ENCODE measurements around the gene TOM1L2.

Gene TOM1L2

DNA sequence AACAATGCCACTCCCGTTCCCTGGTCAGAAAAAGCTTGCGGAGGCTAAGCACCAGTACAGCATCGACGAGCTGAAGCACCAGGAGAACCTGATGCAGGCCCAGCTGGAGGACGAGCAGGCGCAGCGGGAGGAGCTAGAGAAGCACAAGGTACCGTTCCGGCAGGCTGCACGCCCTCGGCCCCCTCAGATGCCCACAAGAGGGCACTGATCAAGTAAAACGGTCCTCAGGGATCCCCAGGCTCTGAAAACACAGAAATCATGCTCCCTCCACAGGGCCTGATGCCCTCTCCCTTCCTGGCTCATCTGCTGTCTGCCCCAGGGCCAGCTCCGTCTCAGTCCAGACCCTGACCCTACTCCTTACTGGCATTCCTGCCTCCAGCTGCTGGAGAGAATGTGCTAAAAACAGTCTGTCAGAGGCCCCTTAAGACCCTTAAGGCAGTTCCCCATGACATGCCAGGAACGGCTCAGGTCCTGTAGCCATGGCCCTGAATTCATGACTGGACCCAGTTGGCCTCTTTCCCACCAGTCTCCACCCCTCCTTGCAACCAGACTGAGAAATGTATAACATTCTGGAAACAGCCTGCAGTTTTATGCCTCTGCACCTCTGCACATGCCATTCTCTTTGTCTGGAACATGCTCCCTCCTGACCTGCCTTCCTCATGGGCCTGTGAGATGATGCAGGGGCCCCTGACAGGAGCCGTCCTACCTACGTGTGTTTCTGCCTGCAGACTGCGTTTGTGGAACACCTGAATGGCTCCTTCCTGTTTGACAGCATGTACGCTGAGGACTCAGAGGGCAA is 22.3 kb upstream of the TOM1L2 start:
- no peak for DNase-seq (ENCODE audit: low read depth)

DNA sequence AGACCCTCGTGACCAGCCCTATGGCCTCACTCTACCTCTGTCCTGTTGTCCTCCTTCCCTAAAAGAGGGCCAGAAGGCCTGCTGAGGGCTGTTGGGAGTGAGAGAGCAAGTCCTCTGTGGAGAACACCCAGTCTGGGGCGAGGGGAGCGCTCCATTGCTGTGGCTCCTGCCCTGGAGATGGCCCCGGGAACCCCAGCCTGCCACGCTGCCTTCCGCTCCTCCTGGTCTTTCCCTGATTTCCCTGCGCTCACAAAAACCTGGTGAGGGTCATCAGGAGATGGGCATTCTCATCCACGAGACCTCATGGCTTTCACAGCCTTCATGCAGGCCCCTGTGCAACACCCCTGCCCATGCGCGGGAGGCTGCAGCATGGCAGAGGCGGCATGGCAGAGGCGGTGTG is 21.7 kb upstream of the TOM1L2 start:
- DNase-seq (ENCODE audit: low read depth): no peak

DNA sequence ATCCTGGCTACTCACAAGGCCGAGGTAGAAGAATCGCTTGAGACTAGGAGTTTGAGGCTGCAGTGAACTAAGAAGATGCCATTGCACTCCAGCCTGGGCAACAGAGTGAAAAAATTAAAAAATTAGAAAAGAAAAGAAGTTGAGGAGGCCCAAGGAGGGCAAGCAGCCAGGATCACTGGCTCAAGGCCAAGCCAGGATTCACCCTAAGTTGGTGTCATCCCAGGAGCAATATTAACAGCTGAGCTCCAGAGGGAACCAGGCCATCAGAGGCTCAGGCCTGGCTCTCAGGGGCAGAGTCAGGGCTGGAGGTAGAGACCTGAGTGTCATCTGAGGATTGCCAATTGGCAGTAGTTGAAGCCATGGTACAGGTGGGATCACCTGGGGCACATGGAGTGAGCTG is 21.2 kb upstream of the TOM1L2 start:
- DNase-seq (ENCODE audit: low read depth): no peak

DNA sequence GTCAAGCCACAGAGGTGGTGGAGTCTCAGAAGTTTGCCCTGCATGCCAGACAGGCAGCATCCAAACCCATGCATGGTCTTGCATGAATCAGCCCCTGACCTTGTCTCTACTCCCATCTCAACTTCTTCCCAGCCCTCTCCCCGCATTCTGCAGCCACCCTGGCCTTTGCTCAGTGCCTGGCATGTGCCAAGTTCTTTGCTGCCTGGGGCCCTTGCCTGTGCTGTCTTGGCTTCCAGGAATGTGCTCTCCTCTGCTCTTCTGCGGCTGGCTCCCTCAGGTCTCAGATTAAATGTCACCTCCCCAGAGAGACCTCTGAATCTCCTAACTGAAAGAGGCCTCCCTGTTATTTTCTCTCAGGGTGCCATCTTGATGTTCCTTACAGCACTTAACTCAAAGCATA is 18.1 kb upstream of the TOM1L2 start:
- DNase-seq (ENCODE audit: low read depth): no peak

DNA sequence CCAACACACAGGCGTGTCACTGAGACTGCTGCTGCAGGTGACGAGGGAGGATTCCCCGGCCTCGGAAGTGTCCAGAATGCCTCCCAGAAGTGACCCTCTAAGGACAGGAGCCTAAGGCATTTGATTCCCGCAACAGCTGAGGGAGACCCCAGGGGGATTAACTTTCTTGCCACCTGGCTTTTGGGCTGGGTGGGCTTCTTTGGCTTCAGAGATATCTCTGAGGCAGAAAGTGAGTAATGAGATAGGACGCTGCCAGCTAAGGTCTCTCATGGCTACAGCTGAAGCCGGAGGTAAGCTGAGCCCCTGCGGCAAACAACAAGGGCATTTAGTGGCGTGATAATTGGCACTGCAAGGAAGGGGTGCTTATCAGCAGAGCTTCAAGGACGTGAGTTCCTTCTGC is 17.4 kb upstream of the TOM1L2 start:
- DNase-seq (ENCODE audit: low read depth): no peak

DNA sequence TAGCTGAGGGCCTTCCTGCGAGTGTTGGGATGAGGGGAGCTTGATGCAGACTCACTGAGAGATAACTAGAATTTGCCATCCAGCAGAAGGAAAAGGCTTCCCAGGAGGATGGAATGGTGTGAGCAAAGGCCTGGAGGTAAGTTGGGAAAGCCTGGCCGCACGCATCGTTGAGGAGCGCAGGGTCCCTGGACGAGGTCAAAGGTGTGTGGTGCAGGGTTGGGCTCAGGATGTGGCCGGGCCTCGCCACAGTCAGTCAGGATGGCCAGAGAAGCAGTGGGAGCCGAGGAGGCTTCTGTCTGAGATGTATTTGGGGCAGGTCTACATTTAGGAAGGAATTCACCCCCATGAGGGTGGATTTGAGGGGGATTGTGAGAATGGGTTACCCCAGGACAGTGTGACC is 16.9 kb upstream of the TOM1L2 start:
- no peak for DNase-seq (ENCODE audit: low read depth)

DNA sequence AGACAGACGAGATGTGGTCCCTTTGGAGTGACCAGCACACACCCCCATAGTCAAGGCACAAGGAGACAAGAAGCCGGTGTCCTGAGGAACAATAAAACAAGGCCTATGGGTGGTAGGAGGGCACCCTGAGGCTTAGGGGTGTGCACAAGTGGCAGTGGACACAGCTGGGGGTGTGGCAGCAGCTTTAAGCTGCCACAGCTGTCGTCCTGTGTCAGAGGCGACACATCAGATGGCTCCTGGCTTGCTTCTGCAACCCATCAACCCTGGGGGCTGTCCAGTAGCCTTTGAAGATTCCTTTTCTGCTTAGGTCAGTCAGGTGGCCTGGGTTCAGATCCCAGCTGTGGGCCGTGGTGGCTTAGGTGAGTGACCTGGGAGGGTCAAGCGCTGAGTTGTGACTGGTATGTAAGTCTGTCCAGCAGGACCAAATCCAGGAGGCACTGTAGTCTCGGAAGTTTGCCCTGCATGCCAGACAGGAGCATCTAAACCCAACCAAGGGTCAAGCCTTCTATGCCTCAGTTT is 16.3 kb upstream of the TOM1L2 start:
- no peak for DNase-seq (ENCODE audit: low read depth)

DNA sequence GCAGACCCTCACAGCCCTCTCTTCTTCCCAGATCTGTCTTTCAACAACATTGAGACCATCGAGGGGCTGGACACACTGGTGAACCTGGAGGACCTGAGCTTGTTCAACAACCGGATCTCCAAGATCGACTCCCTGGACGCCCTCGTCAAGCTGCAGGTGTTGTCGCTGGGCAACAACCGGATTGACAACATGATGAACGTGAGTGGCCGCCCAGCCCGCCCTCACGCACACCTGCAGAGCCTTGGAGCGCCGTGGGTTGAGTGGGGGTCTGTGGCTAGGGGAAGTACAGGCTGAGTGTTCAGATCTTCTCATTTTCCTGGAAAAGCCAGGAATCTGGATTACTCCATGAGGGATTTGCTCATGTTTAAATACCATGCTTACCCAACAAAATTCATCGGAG is 15.7 kb upstream of the TOM1L2 start:
- DNase-seq (ENCODE audit: low read depth): no peak

DNA sequence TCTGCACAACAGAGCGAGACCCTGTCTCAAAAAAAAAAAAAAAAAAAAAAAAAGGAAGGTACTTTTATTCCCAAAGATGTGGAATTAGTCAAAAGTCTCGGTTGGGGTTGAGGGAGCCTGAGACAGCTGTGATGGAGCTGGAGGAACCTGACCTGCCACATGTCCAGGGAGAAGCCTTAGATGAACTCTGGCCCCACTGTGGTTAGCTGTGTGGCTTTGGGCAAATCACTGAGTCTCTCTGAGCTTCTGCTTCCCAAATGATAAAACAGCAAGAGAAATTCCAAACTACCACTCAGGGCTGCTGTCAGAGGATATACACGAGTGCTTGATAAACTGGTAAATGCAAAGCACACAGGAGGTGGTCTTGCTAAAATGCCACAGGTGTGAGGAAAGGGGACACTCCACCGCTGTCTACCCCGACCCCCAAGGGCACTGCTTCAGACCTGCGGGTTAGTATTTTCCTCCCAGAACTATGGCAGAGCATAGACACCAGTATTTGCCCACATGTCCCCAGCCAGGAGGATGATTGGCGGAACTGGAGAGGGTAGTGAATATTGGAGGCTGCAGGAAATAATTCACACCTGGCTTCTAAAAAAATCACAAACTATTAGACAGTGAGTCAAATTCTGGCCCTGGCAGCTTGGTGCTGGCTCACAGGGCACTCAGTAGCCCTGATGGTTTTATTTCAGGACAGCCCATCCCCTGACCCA is 15.1 kb upstream of the TOM1L2 start:
- DNase-seq (ENCODE audit: low read depth): no peak

DNA sequence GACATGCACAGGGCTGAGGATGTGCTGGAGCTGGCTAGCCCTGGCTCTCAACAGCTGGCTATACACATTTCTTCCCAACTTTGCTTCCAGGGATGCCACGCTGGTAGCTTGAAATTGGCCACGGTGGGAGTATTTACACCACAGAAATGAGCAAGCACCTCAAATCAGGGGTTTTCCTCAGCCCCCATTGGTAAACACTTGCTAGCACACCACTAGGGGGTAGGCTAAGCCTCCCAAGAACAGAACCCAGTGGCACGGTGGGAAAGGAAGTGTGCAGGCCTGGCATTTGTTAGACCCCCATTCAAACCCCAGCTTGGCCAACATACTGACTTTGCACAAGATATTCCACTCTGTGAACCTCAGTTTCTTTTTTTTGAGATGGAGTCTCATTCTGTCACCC is 13.4 kb upstream of the TOM1L2 start:
- no peak for DNase-seq (ENCODE audit: low read depth)

DNA sequence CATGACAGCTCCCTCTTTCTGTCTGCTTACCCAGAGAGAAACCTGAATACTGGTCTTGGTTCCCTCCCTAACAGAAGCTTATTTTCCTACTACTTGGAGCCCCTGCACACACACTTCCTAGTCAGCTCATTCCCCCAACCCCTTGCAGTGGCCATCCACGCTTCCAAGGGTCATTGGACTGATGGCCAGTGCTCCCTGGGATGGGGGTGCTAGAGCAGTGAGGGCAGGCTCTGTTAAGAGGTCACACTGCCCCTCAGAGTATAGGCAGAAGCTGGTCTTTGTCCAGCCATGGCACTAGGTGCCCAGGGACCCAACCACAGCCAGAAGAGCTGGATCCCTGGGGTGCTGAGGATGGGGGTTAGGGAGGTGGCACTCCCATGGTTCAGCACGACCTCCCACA is 13.0 kb upstream of the TOM1L2 start:
- DNase-seq (ENCODE audit: low read depth): no peak

DNA sequence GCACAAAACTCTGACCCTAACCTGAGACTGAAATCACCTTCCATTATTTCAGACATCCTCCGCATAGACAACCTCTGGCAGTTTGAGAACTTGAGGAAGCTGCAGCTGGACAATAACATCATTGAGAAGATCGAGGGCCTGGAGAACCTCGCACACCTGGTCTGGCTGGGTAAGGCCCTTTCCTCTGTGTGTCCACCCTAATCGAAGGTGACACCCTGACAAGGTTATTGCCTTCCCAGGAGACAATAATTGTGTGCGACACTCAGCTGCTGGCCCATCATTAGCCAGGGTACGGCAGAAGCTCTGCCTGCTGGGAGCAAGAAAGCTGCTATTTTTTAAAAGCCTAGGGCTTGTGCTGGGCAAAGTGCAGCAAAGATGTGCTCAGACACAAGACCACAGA is 11.6 kb upstream of the TOM1L2 start:
- DNase-seq (ENCODE audit: low read depth): no peak

DNA sequence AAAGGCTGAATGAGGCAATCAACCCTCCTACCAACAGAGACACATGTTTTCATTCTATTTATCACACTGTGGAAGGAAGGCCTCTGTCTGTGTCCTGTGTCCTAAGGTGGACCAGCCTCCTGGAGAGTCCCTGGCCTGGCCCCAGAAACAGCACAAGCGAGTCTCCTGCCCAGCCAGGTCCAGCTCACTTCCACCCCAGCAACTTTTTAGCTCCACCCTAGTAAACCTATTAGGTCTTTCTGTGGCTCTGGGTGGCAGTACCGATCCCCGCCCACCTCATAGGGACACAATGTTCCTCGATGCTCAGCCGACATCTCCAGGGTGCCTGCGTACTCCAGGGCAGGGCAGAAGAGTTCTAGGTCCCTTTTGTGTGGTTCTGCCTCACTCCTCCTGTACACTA is 11.2 kb upstream of the TOM1L2 start:
- no peak for DNase-seq (ENCODE audit: low read depth)

DNA sequence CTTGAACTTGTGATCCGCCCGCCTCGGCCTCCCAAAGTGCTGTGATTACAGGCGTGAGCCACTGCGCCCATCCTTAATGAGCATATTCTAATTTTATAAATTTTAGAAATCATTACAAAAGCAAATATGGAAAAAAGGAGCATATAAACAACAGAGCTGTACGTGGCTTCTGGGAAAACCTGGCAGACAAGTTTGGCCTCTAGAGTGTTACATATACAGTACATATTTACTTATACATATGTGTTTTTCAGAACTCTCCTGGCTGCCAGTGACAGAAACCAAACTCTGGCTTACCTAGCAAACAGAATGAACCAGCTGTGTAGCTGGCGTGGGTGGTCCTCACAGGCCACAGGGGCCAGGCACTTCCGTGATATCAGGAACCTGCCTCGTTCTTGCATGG is 10.6 kb upstream of the TOM1L2 start:
- DNase-seq (ENCODE audit: low read depth): no peak

DNA sequence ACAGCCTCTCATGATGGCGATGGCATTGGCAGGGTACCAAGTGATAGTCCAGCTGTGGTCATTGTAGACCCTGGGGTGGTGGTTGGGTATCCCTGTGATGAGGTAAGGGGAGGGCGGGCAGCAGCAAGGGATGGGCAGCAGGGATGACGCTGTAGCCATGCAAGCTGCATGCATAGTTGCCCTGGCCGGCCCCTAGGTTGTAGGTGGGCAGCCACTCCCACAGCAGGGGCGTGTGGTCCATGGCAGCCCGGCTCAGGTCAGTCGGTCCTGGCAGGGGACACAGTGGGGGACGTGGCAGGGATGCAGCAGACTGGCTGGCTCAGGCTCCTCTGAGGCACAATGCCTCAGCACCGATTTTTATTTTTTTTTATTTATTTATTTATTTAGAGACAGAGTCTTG is 9.1 kb upstream of the TOM1L2 start:
- no peak for DNase-seq (ENCODE audit: low read depth)

DNA sequence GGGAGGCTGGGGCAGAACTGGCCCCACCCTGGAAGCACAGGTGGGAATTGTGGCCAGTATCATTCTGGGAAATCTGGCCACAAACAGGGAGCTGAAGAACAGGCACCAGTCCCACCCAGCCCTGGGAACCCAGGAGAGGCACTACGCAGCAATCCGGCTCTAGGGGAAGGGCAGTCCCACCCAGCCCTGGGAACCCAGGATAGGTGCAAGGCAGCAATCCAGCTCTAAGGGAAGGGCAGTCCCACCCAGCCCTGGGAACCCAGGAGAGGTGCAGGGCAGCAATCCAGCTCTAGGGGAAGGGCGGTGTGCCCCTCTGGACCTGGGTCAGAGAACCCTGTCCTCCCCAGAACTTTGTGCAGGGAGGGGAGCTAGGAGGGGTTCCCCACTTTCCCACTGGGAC is 7.6 kb upstream of the TOM1L2 start:
- DNase-seq (ENCODE audit: low read depth): no peak

DNA sequence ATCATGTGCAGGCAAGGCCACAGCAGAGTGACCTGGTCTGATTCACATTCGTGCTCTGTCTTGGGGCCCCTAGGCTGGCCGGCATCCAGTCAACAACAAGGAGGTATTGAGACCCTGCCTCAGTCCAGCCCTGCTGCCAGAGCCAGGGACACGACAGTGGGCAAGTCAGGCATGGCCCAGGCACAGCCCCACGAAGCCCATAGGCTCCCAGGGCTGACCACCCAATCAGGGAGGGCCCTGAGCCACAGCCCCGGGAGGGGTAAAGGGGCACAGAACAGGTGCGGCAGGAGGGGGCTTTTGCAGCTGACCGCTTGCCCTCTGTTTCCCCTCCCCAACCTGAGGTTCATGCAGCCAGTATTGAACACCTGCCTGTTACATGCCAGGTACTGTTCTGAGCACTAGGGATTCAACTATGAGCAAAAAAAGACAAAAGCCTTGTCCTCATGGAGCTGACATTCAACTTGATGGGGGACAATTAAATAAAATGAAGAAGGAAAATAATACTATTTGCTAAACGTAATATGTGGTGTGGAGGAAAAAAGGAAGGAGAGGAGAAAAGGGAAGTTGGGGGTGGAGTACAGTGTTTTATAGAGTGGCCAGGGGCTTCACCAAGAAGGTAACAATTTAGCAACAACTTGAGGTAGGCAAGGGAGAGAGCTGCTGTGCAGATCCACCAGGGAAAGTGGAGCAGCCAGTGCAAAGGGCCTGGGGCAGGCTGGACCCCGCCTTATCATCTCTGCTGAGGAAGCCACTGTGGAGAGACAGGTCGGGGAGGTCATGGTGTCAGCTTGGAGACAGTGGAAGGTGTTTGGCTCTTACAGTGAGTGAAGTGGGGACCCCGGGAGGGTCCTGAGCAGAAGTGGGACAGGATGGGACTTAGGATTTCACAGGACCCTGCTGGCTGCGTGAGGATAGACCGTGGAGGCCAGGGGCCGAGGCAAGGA is 6.6 kb upstream of the TOM1L2 start:
- no peak for DNase-seq (ENCODE audit: low read depth)

DNA sequence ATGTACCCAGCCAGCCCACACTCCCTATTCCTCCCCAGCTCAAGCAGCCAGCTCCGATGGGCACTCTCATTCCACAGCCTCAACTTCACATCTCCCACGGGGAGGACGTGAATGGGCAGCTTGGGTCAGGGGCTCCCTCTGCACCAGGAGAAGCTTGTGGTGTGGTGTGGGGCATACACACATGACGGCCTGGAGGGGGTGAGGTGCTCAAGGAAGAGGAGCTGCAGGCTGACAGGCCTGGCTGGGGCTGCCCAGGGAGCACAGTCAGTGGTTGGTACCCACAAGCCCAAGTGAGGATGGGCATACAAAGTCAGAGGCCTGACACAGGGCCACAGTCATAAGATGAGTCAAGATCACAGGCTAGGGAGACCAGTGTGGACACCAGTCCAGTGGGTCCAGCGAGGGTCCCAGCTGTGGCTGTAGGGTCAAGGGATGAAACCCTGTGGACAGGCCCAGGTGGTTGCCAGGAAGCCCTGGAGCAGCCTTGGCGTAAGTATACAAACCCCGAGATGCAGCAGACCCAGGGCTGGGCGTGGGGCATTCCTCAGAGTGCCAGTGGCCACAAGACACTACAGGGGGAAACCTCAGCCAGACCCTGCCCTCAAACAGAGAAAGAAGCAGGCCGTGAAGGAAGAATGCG is 4.9 kb upstream of the TOM1L2 start:
- DNase-seq (ENCODE audit: low read depth): no peak

DNA sequence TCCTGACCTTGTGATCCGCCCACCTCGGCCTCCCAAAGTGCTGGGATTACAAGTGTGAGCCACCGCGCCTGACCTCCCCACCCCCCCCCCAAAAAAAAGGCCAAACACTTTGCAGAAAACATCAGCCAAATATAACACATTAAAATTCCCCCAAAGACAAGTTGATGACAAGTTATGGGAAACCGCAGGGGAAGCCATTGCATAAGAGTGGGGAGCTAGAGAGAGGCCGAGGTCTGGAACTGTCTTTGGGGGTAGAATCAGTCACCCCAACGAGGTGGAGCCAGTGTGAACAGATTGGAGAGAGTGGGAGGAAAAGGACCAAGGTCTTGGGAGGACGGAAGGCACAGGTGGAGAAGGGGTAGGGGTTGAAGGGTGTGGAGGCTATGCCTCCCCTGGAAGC is 3.2 kb upstream of the TOM1L2 start:
- no peak for DNase-seq (ENCODE audit: low read depth)

DNA sequence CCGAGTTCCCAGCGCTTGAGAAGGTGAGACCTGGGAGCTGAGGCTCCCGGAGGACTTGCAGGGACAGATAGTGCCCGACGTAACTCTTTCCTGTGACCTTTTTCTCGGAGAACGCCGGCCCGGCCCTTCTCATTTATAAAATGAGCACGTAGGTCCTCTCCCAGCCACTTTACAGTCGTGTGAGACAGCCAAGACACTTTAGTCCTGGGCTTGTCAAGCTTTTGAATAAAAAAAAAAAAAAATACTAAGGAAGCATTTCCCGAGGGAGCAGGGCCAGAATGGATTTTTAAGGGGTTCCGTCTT is 703 bp upstream of the TOM1L2 start:
- no peak for DNase-seq (ENCODE audit: low read depth)

DNA sequence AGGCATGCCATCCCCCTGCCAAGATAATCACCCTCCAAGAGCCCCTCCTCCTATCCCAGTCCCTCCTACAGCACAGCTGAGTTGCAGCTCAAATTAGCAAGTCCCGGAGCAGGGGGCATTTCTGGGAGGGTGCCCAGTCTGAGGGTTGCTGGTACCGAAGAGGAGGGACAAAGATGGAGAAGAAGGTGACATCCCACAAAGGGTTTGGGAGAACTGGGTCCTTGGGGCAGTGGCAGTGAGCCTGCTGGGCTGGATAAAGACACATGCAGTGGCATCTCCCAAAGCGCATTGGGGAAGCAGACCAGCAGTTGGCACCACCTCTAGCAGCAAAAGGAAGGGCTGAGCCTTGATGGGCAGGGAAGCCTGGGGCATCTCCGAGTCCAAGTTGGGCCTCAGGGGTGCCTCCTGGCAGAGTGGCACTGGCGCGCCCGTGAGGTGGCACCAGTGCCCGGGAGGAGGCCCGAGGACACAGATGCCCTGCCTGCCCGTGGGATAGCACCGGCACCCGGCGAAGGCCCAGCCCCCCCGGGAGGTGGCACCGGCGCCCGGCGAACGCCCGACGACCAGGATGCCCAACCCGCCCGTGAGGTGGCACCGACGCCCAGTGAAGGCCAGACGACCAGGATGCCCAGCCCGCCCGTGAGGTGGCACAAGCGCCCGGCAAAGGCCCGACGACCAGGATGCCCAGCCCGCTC is 622 bp downstream of the TOM1L2 start:
- no peak for DNase-seq (ENCODE audit: low read depth)
